Testis (tissue), 3 donors: ENCODE measurements around the gene RABGGTA. TPM values are rescaled to one million over a fixed set of nuclear protein-coding genes. Genes with fewer than 3 reads are reported as not detected.
"Not testable (repeated sequence)": the region's sequence is repeated elsewhere in the genome, so short reads cannot be mapped to it uniquely, and the experiment has no call there.

ENCODE experiments used
- DNase-seq: peaks from one replicate; pipeline ENCODE4 v3.0.0-alpha.2; 2019
- H3K27ac ChIP-seq, 2 donors: fragments of 200-600 bp; sonication (generic); one replicate each; pipeline ENCODE4 v1.5.1; 2019
- H3K27me3 ChIP-seq: fragments of 200-600 bp; sonication (generic); one replicate; pipeline ENCODE4 v1.5.1; 2019
- H3K36me3 ChIP-seq: fragments of 200-600 bp; sonication (generic); one replicate; pipeline ENCODE4 v1.5.1; 2017; ENCODE audit warnings: low read depth; ENCODE audit errors: missing control alignments
- H3K4me1 ChIP-seq: fragments of 200-600 bp; sonication (generic); one replicate; pipeline ENCODE4 v1.5.1; 2019
- H3K4me3 ChIP-seq, 2 donors: fragments of 200-600 bp; sonication (generic); one replicate each; pipeline ENCODE4 v1.5.1; 2017 to 2019
- H3K9me3 ChIP-seq: fragments of 200-600 bp; sonication (generic); one replicate; pipeline ENCODE4 v1.5.1; 2017
- POLR2A ChIP-seq: fragments of 450-650 bp; IDR thresholded peaks from one replicate; pipeline ENCODE4 v1.6.1; 2017; ENCODE audit warnings: antibody characterized with exemption, mild to moderate bottlenecking, moderate library complexity
- WGBS, 2 donors: methylation state at CpG; one replicate each; pipeline ENCODE4 v1.1.5; 2018; 5-methylcytosine and 5-hydroxymethylcytosine counted together
- intact Hi-C: fragments of 100-400 bp; cut with DNase I; formaldehyde crosslinking; loops from one replicate; pipeline ENCODE4 v1.15.1; 2023; ENCODE audit warnings: low total_unique reads
- polyA plus RNA-seq: library from polyadenylated mRNA; stranded (reverse); fragments of 350-450 nt; fragmentation: Illumina TruSeq; extraction: RNeasy Lipid Tissue Mini Kit (QIAGEN cat#74804); gene quantifications from one replicate; pipeline ENCODE4 v1.2.3, GENCODE V29; 2014; ENCODE audit warnings: low read depth, low replicate concordance; ENCODE audit not compliant: insufficient read depth
- total RNA-seq, 2 donors: library from RNA; depleted of rRNA; stranded (reverse); fragments of >200 nt; gene quantifications; one replicate each; pipeline ENCODE4 v1.2.3, GENCODE V29; 2016
- TF ChIP-seq, protein P1 (sequence below), 3 experiments: fragments of 450-650 bp in 2 of 3; fragments of 200-600 bp in 1 of 3; sonication (generic) in 1 of 3; IDR thresholded peaks; one replicate each; pipeline ENCODE4 v1.5.1; 2016 to 2019; ENCODE audit warnings: antibody characterized with exemption in 3 of 3, mild to moderate bottlenecking in 2 of 3, moderate library complexity in 1 of 3

The RABGGTA gene
- total and polyA plus RNA-seq, 3 donors from 2014 or later: 33.5 to 90.2 (median 70.9) TPM

- Histone ChIP-seq H3K9me3 (no peaks in the 10 kb centered on the region), H3K36me3 (no peaks in the 10 kb centered on the region), H3K27me3 (no peaks in the 10 kb centered on the region), H3K4me1 (peaks cover 18% of the 10 kb centered on the region), H3K27ac (no peak overlapping the region), H3K4me3 (no peak overlapping the region)
- intact Hi-C loops: no loop called here
- DNase-seq: no peak
- TF ChIP-seq POLR2A: no peak
- TF ChIP-seq, protein P1, sequence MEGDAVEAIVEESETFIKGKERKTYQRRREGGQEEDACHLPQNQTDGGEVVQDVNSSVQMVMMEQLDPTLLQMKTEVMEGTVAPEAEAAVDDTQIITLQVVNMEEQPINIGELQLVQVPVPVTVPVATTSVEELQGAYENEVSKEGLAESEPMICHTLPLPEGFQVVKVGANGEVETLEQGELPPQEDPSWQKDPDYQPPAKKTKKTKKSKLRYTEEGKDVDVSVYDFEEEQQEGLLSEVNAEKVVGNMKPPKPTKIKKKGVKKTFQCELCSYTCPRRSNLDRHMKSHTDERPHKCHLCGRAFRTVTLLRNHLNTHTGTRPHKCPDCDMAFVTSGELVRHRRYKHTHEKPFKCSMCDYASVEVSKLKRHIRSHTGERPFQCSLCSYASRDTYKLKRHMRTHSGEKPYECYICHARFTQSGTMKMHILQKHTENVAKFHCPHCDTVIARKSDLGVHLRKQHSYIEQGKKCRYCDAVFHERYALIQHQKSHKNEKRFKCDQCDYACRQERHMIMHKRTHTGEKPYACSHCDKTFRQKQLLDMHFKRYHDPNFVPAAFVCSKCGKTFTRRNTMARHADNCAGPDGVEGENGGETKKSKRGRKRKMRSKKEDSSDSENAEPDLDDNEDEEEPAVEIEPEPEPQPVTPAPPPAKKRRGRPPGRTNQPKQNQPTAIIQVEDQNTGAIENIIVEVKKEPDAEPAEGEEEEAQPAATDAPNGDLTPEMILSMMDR (IDR thresholded peaks at IDR 0.05): no peak
- WGBS, 2 donors: 0 to 43% methylated on average over 1 of the region's 1 CpG
Observed at GRCh38 chr14:24228902-24229301, 42.5 kb downstream of the RABGGTA start.

DNA sequence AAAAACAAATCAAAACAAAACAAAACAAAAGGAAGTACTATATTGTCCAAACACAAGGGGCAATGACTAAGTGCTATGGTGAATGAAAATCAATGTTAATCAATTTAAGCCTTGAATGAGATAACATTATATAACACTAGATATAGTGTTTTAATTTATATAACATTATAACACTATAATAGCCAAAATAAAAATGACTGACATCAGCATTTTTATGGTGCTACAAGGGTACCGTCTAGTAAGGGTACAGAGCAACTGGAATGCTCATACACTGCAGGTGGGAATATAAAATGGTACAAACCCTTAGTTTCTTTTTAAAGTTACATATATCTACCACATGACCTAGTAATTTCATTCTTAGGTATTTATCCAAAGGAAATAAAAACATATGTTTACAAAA lies 44.9 kb downstream of the RABGGTA start:
- 70 to 75% methylated on average over 1 of the region's 1 CpG for WGBS, 2 donors
- Histone ChIP-seq H3K27ac (no peak overlapping the region), H3K27me3 (no peaks in the 10 kb centered on the region), H3K36me3 (no peaks in the 10 kb centered on the region), H3K9me3 (no peaks in the 10 kb centered on the region), H3K4me3 (no peak overlapping the region), H3K4me1 (peaks cover 9% of the 10 kb centered on the region)
- TF ChIP-seq, protein P1 (IDR thresholded peaks at IDR 0.05): no peak
- no peak for TF ChIP-seq POLR2A
- DNase-seq: no peak
- intact Hi-C loops: no loop called here

- H3K27ac ChIP-seq: no peak overlapping the region
Observed at GRCh38 chr14:24224618-24225071, 46.8 kb downstream of the RABGGTA start.

DNA sequence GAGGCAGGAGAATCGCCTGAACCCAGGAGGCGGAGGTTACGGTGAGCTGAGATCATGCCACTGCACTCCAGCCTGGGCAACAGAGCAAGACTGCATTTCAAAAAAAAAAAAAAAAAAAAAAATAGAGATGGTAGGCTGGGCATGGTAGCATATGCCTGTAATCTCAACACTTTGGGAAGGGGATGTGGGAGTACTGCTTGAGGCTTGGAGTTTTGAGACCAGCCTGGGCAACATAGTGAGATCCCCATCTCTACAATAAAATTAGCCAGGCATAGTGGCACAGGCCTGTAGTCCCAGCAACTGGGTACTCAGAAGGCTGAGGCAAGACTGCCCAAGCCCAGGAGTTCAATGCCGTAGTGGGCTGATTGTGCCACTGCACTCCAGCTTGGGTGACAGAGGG lies 48.4 kb downstream of the RABGGTA start:
- H3K27ac ChIP-seq, H3K9me3 ChIP-seq, H3K36me3 ChIP-seq, intact Hi-C loops, H3K4me3 ChIP-seq, H3K4me1 ChIP-seq, H3K27me3 ChIP-seq, DNase-seq: not testable (repeated sequence)
- 97 to 98% methylated on average over 4 of the region's 4 CpGs for WGBS, 2 donors

More at GRCh38 chr14:24224618-24225071, 46.8 kb downstream of the RABGGTA start:
- Histone ChIP-seq H3K4me1 (no peaks in the 10 kb centered on the region), H3K9me3 (no peaks in the 10 kb centered on the region), H3K4me3 (no peak overlapping the region), H3K36me3 (no peaks in the 10 kb centered on the region), H3K27me3 (no peaks in the 10 kb centered on the region)
- no peak for DNase-seq
- no peak for TF ChIP-seq POLR2A
- TF ChIP-seq, protein P1 (IDR thresholded peaks at IDR 0.05): no peak
- intact Hi-C loops: no loop called here
- WGBS, 2 donors: 91 to 92% methylated on average over 7 of the region's 7 CpGs

DNA sequence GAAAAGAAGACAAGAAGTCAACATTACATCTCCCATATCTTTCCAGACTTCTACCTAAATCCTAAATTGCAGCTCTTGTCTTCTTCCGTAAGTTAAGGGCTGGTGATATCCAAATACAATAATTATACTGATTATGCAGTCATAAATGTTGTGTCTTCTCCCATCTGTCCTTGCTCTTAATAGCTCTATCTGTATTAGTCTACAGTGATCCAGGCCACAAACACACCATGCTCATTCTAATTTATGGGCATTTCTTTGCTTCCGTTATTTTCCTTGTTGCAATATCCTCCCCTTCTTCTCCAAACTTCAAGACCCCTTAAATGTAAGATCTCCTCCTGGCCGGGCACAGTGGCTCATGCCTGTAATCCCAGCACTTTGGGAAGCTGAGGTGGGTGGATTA lies 51.9 kb downstream of the RABGGTA start:
- no peaks in the 10 kb centered on the region for H3K36me3 ChIP-seq
- no peak overlapping the region for H3K4me3 ChIP-seq
- DNase-seq: no peak
- no peak overlapping the region for H3K27ac ChIP-seq
- no peaks in the 10 kb centered on the region for H3K27me3 ChIP-seq
- no peaks in the 10 kb centered on the region for H3K9me3 ChIP-seq
- peaks cover 13% of the 10 kb centered on the region for H3K4me1 ChIP-seq
- 56 to 58% methylated on average over 3 of the region's 3 CpGs for WGBS, 2 donors
- intact Hi-C loops: no loop called here
- TF ChIP-seq POLR2A: no peak
- TF ChIP-seq, protein P1 (IDR thresholded peaks at IDR 0.05): no peak
